GM23248 (cell line): ENCODE data around the gene TSG101.

Source experiments
- EZH2 ChIP-seq: fragments of 200-600 bp; sonication (generic); IDR thresholded peaks from 2 replicates; pipeline ENCODE4 v1.6.1; 2018; ENCODE audit warnings: antibody characterized with exemption, mild to moderate bottlenecking; ENCODE audit not compliant: insufficient read depth, poor library complexity, severe bottlenecking
- EZH2phosphoT487 ChIP-seq: fragments of 200-600 bp; sonication (generic); IDR thresholded peaks from 2 replicates; pipeline ENCODE4 v1.6.1; 2018; ENCODE audit warnings: antibody characterized with exemption, moderate library complexity, mild to moderate bottlenecking, low read depth; ENCODE audit not compliant: insufficient read depth

DNA sequence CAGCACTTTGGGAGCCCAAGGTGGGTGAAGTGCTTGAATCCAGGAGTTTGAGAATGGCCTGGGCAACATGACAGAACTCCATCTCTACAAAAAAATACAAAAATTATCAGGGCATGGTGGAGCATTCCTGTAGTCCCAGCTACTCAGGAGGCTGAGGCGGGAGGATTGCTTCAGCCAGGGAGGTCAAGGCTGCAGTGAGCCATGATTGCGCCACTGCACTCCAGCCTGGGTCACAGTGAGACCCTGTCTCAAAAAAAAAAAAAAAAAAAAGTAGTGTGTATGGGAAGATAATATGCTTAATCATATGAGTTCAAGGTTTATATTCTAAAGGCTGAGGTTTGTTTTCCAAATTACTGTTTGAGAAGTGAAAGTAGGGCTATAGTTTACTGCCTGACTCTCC, 60.3 kb downstream of the TSG101 start:
- no peak for TF ChIP-seq EZH2
- no peak for TF ChIP-seq EZH2phosphoT487
